ENCODE measurements around the gene STK24.

The STK24 gene

DNA sequence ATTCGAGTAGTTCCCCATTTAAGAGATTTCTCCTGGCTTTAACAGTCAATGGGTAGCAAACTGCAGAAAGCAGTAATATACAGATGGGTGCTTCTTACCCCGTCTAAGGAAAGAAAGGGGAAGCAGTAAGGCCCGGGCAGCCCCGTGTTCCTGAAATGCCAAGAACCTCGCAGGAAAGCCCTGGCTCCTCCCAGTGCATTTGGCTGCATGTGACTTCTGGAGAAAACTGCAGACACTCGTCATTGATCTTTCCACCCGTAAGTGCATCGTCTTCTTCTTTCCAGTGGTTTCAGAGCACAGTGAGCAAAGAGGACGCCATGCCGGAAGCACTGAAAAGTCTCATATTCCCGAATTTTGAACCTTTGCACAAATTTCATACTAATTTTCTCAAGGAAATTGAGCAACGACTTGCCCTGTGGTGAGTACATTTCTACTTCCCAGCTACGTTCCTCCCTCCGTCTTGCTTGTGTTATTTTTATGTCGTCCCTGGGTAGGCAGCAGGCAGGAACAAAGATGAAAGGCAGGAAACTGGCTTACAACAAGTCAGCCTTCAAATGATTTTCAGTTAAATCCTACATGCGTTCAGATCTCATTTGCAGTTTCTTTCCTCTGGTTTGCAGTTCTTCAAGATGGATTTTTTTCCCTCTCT lies 165.2 kb downstream of the STK24 start:
- DNase-seq (ENCODE audit: low read depth, low spot score): no peak

DNA sequence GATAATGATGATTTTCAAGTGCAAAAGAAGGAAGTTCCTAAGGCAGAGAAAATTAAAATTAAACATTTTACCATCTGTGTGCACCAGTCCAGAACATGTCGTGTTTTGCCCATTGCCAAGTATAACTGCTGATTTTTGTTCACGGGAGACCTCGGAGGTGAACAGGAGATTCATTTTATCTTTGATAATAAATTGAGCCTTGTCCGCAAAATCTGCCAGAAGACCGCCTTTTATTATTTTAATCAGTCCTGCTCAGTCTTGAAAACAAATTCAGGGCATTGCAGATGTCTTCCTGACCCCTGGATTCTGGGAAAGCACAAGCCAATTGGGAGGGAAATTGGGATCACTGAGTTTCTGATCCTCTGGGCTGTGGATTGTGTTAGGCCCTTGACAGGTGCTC lies 165.9 kb downstream of the STK24 start:
- DNase-seq (ENCODE audit: low read depth, low spot score): no peak

DNA sequence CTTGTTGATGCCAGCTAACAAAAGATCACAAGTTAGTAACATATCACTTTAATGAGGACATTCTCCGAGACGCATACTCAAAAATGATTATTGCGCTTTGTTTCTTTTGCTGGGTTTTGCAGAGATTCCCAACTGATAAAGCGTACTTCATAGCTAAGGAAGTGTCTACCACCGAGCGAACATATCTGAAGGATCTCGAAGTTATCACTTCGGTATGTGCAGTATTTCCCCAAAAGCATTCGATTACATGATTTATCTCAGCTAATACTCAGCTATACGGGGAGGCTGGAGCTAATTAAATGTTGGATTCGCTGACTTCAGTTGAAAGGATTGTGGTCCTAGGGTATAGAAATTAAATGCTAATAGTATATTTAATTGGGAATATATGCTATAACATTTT lies 166.3 kb downstream of the STK24 start:
- DNase-seq (ENCODE audit: low read depth, low spot score): no peak

DNA sequence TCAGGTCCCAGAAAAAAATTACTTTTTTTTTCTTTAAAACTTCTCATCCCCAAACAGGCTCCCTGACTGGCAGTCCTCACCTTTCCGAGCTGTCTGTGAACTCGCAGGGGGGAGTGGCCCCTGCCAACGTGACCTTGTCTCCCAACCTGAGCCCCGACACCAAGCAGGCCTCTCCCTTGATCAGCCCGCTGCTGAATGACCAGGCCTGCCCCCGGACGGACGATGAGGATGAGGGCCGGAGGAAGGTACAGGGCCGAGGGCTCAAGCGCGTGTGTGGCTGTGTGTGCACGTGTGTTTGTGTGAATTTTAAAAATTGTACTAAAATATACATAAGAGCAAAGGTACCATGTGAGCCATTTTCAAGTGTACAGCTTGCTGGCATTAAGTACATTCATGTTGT lies 167.6 kb downstream of the STK24 start:
- DNase-seq (ENCODE audit: low read depth, low spot score): no peak

DNA sequence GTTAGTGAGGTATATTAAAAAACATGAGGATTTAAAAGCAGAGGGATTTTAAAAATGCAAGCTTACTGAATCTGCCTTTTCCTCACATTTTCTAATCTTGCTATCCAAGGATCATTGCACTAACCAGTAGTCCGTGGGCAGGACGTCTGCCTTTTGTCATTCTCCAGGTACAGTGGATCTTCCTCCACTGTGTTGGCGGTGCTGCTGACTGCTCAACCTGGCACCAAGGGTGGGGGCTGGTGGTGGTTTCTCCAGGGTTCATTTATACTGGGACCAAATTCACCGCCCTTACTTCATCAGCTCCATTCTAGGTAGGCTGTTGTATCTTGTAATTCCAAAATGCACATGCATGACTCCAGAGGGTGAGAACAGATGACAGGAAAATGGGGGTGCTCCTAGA lies 169.3 kb downstream of the STK24 start:
- DNase-seq (ENCODE audit: low read depth, low spot score): no peak

DNA sequence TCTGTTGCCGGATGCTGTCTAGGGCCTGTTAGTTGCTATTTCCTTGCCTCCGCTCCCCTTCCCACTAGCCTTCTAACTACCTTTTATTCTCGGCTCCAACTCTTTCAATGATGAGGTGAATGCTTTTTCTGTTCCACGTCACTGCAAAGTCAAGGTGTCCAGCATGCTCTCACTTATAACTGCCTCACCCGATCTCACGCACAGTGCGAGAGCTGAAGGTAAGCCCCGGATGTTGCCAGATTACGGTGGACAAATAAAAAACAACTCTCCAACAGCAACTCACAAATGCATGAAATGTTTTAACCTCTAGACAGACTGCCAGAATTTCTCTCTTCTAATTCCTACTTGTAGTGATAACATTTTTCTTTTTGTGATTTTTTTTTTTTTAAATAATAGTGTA lies 169.9 kb downstream of the STK24 start:
- DNase-seq (ENCODE audit: low read depth, low spot score): no peak

DNA sequence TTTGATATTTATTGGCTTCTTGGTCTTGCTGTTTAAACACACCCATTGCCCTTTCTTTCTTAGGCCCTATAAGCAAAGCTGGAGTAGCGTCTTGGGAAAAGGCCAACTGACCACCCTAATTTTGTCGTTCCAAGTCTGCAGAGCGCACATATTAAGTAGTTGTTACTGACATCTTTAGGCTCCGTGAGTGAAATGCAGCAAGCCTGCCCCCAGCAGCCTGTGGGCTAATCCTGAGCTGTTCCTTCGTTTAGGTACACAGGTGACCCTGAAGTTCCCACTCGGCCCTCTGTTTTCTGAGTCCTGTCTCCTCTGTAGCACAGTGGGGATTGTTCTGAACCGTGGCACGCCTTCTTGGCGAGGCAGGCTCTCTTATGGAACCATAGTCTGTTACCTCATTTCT lies 170.5 kb downstream of the STK24 start:
- DNase-seq (ENCODE audit: low read depth, low spot score): no peak

DNA sequence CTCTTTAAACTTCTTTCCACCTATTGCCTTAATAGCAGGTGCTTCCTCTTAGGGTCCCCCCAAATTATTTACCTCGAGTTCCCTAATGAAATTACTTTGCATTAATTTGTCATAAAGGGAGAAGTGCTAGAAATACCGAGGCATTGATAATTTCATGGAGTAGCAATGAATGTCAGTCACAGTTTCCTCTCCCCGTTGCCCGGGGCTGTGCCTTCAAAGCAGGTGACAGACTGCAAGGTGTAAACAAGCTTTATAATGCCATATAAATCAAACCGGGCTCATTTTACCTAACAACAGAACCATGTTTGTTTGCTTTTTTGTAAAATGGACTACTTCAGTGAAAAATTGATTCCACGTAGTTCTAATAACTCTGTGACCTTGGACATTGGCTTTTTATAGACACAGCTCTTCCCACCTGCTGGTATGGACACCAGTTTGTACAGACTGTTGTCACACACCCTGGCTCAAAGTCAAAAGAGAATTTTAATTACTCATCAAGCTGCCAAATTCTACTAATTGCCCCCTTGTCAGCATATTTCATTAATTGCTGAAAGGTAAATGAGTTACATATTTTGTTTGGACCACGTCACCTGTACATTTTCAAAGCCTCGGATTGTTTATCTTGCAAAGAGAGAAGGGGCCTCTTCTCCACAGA lies 171.1 kb downstream of the STK24 start:
- no peak for DNase-seq (ENCODE audit: low read depth, low spot score)

DNA sequence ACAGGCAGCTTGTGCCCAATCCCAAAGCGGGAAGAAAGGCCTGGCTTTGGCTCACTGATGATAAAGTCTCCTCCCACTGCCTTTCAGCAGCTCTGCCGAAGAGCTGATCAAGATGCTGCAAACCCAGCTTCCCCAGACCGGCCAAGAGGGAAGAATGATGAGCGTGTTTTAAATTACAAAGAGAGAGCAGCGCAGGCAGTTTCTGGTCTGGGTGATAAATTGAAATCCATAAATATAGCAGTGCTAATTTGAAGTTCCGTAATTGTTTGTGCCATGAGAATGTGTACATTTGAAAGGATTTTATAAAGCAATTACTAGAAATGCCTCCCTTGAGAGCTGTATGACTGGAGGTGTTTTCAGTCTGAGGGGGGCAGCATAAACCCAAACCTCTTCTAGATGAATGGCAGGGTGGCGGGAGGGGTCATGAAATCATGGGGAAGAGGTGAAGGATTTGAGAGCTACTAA lies 171.8 kb downstream of the STK24 start:
- peak; percentile 15 for DNase-seq (ENCODE audit: low read depth, low spot score)

DNA sequence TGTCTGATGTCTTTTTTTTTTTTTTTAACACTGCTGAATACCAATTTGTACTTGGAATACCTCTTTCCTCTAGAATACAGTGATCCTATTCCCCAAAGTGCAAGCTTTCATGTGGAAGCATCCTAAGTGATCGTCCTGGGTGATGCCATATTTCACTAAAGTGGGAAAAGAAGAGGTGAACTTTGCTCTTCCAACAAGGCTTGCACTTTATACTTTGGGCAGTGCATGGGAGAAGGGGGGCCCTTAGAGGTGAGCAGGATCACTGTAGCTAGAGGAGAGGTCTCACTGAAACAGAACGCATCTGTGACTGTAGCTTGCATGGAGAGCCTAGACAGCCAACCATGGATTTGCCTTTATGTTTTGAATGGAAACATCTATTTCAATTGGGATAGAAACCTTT lies 173.8 kb downstream of the STK24 start:
- no peak for DNase-seq (ENCODE audit: low read depth, low spot score)

DNA sequence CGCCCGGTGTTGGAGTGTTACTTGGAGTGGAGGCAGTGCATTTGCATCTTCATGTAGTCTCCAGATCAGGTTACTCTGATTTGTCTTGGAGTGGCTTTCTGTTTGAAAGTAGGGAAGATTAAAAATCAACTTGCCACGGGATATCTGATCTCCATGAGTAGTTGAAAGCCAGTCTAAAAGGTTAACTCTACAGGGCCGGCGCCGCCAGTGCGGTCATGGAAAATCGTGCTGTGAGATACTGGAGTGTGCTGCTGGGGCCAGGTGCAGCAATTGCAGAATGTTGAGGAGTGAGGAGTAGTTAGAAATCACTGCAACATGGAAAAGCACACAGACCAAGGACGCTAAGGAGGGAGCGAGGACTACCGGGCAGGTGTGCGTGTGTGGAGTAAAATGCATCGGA lies 175.0 kb downstream of the STK24 start:
- DNase-seq (ENCODE audit: low read depth, low spot score): no peak

DNA sequence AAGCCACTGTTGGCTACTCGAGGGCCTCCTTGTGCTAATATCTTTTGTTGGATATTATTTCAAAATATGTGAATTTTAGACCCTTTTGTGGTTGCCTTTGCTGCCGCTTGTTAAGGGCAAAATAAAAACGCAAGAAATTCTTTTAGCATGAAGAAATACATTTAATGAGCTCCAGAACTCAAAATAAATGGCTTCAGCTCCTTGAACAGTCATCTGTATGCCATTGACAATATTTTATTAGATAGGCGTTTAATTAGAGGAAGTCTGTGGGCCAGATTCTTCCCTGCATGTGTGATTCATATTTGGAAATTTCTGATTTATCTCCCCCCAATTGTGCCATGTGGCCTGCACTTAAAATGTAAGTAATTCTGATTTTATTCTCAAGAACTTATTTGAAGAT lies 177.2 kb downstream of the STK24 start:
- no peak for DNase-seq (ENCODE audit: low read depth, low spot score)

DNA sequence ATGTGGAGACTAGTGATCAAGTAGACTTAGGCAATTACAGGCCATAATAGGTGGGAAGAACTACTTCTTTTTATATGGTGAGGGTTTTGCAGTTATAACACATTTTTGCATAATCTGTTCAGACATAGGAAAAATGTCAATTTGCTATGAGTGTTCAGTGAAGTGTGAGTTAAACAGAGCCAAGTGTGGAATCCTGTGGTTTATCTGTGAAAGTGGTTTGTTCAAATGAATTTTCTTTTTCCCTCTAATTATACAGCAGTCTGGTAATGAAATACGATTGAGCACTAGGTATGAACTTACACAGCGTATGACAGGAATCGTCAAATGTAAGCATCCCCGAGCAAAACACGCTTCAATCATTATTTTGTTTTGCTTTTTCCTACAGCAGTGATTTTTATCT lies 178.3 kb downstream of the STK24 start:
- DNase-seq (ENCODE audit: low read depth, low spot score): no peak

DNA sequence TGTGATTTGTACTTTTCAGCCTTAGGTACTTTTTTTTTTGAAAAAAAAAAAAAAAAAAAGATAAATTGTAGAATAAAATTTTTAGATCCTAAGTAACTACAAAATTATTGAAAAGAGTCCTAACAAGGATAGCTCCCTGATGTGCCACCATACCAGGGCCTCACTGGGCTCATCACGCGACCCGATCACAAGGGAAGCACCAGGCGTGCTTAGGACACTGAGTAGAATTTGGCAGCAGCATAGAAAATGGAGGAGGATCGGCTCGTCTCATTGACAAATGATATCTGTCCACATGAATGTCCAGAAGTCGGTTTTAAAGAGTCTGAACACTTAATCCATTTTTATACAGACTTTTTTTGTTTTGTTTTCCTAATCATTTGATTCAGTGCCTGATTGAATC lies 179.0 kb downstream of the STK24 start:
- DNase-seq (ENCODE audit: low read depth, low spot score): no peak

DNA sequence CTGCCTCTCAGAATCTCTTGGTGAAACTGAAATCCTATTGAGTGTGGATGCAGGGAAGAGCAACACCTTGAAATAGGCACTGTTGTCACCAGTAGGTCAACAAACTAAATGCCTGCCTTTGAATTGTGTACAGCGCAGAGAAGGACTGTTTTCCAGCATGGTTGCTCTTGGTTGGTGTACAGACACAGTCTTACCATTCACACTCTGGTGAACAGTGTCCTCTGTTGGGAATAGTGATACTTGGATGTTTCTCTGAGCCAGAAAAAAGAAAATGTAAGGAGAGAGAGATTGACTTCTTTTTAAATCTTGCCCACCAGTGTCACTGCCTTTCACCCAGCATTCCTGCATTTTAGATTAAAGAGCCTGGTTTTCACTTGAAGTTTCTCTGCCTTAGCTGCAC lies 179.7 kb downstream of the STK24 start:
- DNase-seq (ENCODE audit: low read depth, low spot score): no peak

DNA sequence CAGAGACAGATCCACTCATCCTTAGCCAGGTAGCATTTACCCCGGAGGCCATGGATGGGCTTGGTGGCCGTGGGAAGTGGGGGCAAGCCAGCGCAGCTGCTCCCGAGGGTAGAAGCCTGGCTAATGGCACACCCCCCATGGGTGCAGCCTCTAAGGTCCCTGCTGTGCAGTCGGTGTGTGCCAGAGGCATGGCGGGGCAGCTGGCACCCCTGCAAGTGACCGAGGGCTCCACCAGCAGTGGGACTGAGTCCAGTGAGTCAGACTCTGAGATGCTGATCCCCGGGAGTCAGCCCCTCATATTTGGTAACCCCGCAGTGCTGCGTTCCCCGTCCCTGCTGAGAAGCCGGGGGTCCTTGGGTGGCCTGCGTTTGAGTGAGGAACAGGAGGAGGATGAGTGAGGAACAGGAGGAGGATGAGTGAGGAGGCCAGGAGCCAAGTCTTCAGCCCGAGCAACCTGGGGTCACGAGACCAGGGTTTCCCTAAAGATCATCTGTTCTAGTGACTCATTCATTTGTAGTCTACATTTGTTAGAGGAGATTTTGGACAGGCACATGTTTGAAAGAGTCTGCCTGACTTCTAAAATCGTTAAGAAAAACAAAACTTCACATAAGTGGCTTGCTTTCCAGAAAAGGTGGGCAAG lies 180.7 kb downstream of the STK24 start:
- DNase-seq (ENCODE audit: low read depth, low spot score): no peak
